ENCODE data around the gene MME. TPM values are rescaled to one million over a fixed set of nuclear protein-coding genes. Genes with fewer than 3 reads are reported as not detected.

MME gene
- total and polyA plus RNA-seq, 10 of the 15 experiments (the other 5 are each of a cell fraction or from before 2014, with no cell fraction given): under 0.01 to 0.23 (median 0.09) TPM; not detected in 3

DNA sequence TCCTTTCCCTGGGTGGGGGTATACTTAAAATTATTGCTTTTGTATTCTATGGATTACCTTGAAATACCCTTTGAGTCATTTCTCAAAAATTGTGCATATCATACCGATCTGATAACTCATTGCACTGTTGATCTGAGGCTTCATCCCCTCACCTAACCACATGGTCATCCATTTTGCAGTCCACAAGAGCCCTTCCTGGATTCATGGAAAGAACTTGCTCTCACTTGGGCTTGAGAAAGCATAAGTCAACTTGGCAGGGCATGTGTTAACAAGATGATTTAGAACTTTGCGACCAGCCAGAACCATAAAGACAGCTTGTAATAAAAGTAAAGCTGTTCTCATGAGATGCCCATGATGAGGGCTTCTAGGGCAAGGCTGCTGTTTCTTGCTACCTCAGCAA is 22.2 kb downstream of the MME start:
- no peak for ATAC-seq

More for the DNA sequence above, 22.2 kb downstream of the MME start:
- no peaks in the 10 kb centered on the region for H4K20me1 ChIP-seq (ENCODE audit: control insufficient read depth, insufficient read depth)
- POLR2A ChIA-PET: no interaction called here
- H3K9me3 ChIP-seq (replicated peaks; ENCODE audit: control insufficient read depth, insufficient read depth, low read length): no peaks in the 10 kb centered on the region
- FAIRE-seq (no peak), DNase-seq (ENCODE audit: low read depth, low spot score) (no peak)
- WGBS (ENCODE audit: insufficient coverage, insufficient replicate concordance, low lambda C conversion rate, missing lambda C conversion rate): 40% methylated on average over 2 of the region's 2 CpGs
- intact Hi-C loops (cut with micrococcal nuclease; ENCODE audit: unreplicated experiment) (no loop called here), in situ Hi-C loops (cut with MboI) (no loop called here)
- H3K79me2 ChIP-seq (ENCODE audit: control insufficient read depth, insufficient read depth, low read length): no peaks in the 10 kb centered on the region
- no peak overlapping the region for H3K4me3 ChIP-seq
- H3K36me3 ChIP-seq (ENCODE audit: control insufficient read depth in 2 of 2, insufficient read depth in 2 of 2, low read length in 1 of 2): no peaks in the 10 kb centered on the region
- SMC1A ChIA-PET (ENCODE audit: uncharacterized antibody, unreplicated experiment): interaction anchor here (1.6 kb wide), 1 partner anchor 218 kb away, joined by 3 read pairs; no protein-coding TSS in a partner anchor
- no peaks in the 10 kb centered on the region for H3K4me1 ChIP-seq (ENCODE audit: control insufficient read depth, insufficient read depth, low read length)
- RAD21 ChIA-PET (ENCODE audit: unreplicated experiment): no interaction called here
- H3K27me3 ChIP-seq (replicated peaks in 1 of 2; ENCODE audit: control insufficient read depth in 2 of 2, insufficient read depth in 2 of 2, low read length in 1 of 2): no peaks in the 10 kb centered on the region
- no peak overlapping the region for H3K27ac ChIP-seq (ENCODE audit: control insufficient read depth, insufficient read depth)
- TF ChIP-seq MTA2 (IDR thresholded peaks at IDR 0.05; ENCODE audit: low read depth) (no peak), ETV6 (conservative IDR thresholded peaks at IDR 0.05 in 1 of 2, IDR thresholded peaks at IDR 0.05 in 1 of 2; ENCODE audit: borderline replicate concordance in 1 of 2, low read depth in 1 of 2) (no peak), ZNF384 (IDR thresholded peaks at IDR 0.05; ENCODE audit: borderline replicate concordance, low read depth, low read length) (no peak), SP1 (IDR thresholded peaks at IDR 0.05; ENCODE audit: low read depth, low read length) (no peak), BHLHE40 (IDR thresholded peaks at IDR 0.05; ENCODE audit: borderline replicate concordance in 1 of 2, low read depth in 2 of 2, low read length in 1 of 2) (no peak), BRCA1 (IDR thresholded peaks at IDR 0.05; ENCODE audit: low read depth, low read length) (no peak), KAT2A (conservative IDR thresholded peaks at IDR 0.05; ENCODE audit: control insufficient read depth, low read depth, low read length) (no peak), ESRRA (IDR thresholded peaks at IDR 0.05; ENCODE audit: low read length) (no peak), STAT1 (conservative IDR thresholded peaks at IDR 0.05) (no peak)
- TF ChIP-seq, protein P1, sequence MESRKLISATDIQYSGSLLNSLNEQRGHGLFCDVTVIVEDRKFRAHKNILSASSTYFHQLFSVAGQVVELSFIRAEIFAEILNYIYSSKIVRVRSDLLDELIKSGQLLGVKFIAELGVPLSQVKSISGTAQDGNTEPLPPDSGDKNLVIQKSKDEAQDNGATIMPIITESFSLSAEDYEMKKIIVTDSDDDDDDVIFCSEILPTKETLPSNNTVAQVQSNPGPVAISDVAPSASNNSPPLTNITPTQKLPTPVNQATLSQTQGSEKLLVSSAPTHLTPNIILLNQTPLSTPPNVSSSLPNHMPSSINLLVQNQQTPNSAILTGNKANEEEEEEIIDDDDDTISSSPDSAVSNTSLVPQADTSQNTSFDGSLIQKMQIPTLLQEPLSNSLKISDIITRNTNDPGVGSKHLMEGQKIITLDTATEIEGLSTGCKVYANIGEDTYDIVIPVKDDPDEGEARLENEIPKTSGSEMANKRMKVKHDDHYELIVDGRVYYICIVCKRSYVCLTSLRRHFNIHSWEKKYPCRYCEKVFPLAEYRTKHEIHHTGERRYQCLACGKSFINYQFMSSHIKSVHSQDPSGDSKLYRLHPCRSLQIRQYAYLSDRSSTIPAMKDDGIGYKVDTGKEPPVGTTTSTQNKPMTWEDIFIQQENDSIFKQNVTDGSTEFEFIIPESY (IDR thresholded peaks at IDR 0.05): no peak
- TF ChIP-seq, protein P2, sequence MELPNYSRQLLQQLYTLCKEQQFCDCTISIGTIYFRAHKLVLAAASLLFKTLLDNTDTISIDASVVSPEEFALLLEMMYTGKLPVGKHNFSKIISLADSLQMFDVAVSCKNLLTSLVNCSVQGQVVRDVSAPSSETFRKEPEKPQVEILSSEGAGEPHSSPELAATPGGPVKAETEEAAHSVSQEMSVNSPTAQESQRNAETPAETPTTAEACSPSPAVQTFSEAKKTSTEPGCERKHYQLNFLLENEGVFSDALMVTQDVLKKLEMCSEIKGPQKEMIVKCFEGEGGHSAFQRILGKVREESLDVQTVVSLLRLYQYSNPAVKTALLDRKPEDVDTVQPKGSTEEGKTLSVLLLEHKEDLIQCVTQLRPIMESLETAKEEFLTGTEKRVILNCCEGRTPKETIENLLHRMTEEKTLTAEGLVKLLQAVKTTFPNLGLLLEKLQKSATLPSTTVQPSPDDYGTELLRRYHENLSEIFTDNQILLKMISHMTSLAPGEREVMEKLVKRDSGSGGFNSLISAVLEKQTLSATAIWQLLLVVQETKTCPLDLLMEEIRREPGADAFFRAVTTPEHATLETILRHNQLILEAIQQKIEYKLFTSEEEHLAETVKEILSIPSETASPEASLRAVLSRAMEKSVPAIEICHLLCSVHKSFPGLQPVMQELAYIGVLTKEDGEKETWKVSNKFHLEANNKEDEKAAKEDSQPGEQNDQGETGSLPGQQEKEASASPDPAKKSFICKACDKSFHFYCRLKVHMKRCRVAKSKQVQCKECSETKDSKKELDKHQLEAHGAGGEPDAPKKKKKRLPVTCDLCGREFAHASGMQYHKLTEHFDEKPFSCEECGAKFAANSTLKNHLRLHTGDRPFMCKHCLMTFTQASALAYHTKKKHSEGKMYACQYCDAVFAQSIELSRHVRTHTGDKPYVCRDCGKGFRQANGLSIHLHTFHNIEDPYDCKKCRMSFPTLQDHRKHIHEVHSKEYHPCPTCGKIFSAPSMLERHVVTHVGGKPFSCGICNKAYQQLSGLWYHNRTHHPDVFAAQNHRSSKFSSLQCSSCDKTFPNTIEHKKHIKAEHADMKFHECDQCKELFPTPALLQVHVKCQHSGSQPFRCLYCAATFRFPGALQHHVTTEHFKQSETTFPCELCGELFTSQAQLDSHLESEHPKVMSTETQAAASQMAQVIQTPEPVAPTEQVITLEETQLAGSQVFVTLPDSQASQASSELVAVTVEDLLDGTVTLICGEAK (IDR thresholded peaks at IDR 0.05; ENCODE audit: borderline replicate concordance): no peak
- TF ChIP-seq, protein P3, sequence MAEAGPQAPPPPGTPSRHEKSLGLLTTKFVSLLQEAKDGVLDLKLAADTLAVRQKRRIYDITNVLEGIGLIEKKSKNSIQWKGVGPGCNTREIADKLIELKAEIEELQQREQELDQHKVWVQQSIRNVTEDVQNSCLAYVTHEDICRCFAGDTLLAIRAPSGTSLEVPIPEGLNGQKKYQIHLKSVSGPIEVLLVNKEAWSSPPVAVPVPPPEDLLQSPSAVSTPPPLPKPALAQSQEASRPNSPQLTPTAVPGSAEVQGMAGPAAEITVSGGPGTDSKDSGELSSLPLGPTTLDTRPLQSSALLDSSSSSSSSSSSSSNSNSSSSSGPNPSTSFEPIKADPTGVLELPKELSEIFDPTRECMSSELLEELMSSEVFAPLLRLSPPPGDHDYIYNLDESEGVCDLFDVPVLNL (IDR thresholded peaks at IDR 0.05; ENCODE audit: low read depth, low read length): no peak
- CTCF ChIA-PET: interaction anchor here (1.5 kb wide), 1 partner anchor 12 kb away, joined by 3 read pairs; no protein-coding TSS in a partner anchor
- no TSS peak for BruUV-seq (replicated peaks)
- no peak overlapping the region for H3K9ac ChIP-seq (ENCODE audit: control insufficient read depth, insufficient read depth, low read length)
- H3K4me2 ChIP-seq (ENCODE audit: control insufficient read depth, insufficient read depth): no peak overlapping the region
- H2AFZ ChIP-seq (ENCODE audit: control insufficient read depth, low read depth, low read length): no peak overlapping the region

Measured in GM12878 (cell line).